ENCODE measurements around the gene RRAS2.

DNA sequence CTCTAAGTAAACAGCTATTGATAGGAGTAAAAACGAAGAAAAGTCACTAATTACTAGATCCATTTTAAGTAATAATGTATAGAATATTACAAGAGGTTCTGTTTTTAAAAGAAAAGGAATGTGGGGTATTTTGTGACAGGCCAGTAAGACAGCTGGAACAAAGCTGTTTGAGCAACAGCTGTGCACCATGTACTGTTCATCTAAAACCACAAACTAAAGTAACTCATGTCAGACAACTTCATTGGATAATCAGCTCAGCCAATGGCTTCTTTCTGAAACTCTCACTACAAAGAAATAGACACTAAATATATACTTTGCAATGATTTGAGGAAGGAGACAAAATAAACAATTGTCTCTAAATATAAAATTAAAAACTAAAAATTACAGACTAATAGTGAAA, 16.1 kb downstream of the RRAS2 start:
- TF ChIP-seq POLR2AphosphoS5 (IDR thresholded peaks at IDR 0.05; ENCODE audit: low read depth, low read length) = no peak
- TF ChIP-seq, protein P1, sequence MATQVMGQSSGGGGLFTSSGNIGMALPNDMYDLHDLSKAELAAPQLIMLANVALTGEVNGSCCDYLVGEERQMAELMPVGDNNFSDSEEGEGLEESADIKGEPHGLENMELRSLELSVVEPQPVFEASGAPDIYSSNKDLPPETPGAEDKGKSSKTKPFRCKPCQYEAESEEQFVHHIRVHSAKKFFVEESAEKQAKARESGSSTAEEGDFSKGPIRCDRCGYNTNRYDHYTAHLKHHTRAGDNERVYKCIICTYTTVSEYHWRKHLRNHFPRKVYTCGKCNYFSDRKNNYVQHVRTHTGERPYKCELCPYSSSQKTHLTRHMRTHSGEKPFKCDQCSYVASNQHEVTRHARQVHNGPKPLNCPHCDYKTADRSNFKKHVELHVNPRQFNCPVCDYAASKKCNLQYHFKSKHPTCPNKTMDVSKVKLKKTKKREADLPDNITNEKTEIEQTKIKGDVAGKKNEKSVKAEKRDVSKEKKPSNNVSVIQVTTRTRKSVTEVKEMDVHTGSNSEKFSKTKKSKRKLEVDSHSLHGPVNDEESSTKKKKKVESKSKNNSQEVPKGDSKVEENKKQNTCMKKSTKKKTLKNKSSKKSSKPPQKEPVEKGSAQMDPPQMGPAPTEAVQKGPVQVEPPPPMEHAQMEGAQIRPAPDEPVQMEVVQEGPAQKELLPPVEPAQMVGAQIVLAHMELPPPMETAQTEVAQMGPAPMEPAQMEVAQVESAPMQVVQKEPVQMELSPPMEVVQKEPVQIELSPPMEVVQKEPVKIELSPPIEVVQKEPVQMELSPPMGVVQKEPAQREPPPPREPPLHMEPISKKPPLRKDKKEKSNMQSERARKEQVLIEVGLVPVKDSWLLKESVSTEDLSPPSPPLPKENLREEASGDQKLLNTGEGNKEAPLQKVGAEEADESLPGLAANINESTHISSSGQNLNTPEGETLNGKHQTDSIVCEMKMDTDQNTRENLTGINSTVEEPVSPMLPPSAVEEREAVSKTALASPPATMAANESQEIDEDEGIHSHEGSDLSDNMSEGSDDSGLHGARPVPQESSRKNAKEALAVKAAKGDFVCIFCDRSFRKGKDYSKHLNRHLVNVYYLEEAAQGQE (IDR thresholded peaks at IDR 0.05; ENCODE audit: insufficient read depth in 1 of 2, low read depth in 2 of 2, low read length in 2 of 2) = no peak
- no peak for TF ChIP-seq TAF1 (IDR thresholded peaks at IDR 0.05; ENCODE audit: borderline replicate concordance, insufficient read depth, low read length)
- TF ChIP-seq SIN3A (IDR thresholded peaks at IDR 0.05; ENCODE audit: borderline replicate concordance, insufficient read depth, low read length) = no peak
- no peak for TF ChIP-seq FOXP2 (optimal IDR thresholded peaks at IDR 0.05; ENCODE audit: borderline replicate concordance, extremely low read depth, extremely low read length, insufficient read depth)
